ENCODE results near the gene FKBP10.

- TF ChIP-seq, protein P1, sequence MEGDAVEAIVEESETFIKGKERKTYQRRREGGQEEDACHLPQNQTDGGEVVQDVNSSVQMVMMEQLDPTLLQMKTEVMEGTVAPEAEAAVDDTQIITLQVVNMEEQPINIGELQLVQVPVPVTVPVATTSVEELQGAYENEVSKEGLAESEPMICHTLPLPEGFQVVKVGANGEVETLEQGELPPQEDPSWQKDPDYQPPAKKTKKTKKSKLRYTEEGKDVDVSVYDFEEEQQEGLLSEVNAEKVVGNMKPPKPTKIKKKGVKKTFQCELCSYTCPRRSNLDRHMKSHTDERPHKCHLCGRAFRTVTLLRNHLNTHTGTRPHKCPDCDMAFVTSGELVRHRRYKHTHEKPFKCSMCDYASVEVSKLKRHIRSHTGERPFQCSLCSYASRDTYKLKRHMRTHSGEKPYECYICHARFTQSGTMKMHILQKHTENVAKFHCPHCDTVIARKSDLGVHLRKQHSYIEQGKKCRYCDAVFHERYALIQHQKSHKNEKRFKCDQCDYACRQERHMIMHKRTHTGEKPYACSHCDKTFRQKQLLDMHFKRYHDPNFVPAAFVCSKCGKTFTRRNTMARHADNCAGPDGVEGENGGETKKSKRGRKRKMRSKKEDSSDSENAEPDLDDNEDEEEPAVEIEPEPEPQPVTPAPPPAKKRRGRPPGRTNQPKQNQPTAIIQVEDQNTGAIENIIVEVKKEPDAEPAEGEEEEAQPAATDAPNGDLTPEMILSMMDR (IDR thresholded peaks at IDR 0.05) = no peak
- no peak for TF ChIP-seq RAD21 (IDR thresholded peaks at IDR 0.05; ENCODE audit: low read length)
- no peak for TF ChIP-seq REST (IDR thresholded peaks at IDR 0.05; ENCODE audit: low read depth, low read length)
- no peak for TF ChIP-seq POLR2AphosphoS5 (IDR thresholded peaks at IDR 0.05; ENCODE audit: low read depth, low read length)
- no peak for TF ChIP-seq TAF1 (IDR thresholded peaks at IDR 0.05; ENCODE audit: borderline replicate concordance, low read depth, low read length)
- TF ChIP-seq ZBTB33 (IDR thresholded peaks at IDR 0.05; ENCODE audit: borderline replicate concordance, low read depth) = no peak
- TF ChIP-seq EP300 (IDR thresholded peaks at IDR 0.05; ENCODE audit: borderline replicate concordance in 1 of 2, low read depth in 1 of 2, low read length in 1 of 2) = no peak
- TF ChIP-seq TCF12 (IDR thresholded peaks at IDR 0.05) = no peak
- no peak for TF ChIP-seq NRF1 (IDR thresholded peaks at IDR 0.05; ENCODE audit: low read depth, low read length)
- TF ChIP-seq YY1 (IDR thresholded peaks at IDR 0.05; ENCODE audit: low read depth) = no peak
- TF ChIP-seq, protein P2, sequence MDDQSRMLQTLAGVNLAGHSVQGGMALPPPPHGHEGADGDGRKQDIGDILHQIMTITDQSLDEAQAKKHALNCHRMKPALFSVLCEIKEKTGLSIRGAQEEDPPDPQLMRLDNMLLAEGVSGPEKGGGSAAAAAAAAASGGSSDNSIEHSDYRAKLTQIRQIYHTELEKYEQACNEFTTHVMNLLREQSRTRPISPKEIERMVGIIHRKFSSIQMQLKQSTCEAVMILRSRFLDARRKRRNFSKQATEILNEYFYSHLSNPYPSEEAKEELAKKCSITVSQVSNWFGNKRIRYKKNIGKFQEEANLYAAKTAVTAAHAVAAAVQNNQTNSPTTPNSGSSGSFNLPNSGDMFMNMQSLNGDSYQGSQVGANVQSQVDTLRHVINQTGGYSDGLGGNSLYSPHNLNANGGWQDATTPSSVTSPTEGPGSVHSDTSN (IDR thresholded peaks at IDR 0.05) = no peak
These were observed 5.2 kb downstream of the FKBP10 start for GRCh38 chr17:41818024-41818423.
